Left hindlimb (tissue), 1 donor: ENCODE results near the gene SMARCD2.
"Not testable (repeated sequence)": the region's sequence is repeated elsewhere in the genome, so short reads cannot be mapped to it uniquely, and the experiment has no call there.

ENCODE experiments used
- DNase-seq: peaks from one replicate; pipeline ENCODE4 v3.0.0-alpha.2; 2018

SMARCD2 gene

DNA sequence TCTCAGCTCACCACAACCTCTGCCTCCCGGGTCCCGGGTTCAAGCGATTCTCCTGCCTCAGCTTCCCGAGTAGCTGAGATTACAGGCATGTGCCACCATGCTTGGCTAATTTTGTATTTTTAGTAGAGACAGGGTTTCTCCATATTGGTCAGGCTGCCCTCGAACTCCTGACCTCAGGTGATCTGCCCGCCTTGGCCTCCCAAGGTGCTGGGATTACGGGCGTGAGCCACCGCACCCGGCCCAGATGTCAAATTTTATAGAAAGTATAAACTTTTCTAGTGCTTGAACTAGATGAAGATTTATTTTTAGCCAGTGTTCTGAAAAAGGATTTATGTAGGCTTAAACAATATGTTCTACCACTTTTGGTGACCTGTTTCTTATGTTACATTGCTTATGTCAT, 46.1 kb downstream of the SMARCD2 start:
- not testable (repeated sequence) for DNase-seq

DNA sequence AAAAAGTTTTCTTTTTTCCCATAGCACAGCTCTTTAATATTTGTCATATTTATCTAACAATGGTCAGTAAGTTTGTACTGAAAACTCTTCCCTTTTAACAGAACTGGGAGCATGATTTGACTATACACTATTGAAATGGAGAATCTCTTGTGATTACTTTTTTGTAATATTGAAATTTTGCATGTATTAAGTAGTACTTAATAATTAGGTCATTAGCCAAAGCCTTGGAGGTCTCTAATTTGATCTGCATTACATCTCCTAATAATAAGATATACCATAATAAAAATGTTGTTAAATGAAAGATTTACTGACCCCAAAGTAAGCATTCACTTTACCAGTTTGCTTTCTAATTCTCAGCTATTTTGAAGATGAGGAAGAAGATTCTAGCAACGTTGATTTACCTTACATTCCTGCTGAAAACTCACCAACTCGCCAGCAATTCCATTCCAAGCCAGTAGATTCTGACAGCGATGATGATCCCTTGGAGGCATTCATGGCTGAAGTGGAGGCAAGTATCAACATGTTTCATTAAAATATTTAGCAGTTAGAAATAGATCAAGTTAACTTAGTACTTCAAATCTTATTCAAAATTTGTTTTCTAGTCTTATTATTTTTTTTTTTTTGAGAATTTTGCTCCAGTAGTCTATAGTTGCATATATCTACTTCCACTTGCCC, 50.3 kb downstream of the SMARCD2 start:
- no peak for DNase-seq

DNA sequence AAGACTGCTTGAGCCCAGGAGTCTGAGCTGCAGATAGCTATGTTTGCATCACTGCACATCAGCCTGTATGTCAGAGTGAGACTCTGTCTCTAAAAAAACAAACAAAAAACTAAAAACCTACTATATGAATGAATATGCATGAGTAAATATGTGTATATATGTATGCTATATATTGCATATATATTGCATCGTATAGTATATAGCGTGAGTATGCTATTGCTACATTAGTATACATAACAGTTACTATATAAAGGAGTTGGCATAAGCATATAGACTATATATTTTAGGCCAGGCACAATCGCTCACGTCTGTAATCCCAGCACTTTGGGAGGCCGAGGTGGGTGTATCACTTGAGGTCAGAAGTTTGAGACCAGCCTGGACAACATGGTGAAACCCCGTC, 52.4 kb downstream of the SMARCD2 start:
- DNase-seq = no peak

DNA sequence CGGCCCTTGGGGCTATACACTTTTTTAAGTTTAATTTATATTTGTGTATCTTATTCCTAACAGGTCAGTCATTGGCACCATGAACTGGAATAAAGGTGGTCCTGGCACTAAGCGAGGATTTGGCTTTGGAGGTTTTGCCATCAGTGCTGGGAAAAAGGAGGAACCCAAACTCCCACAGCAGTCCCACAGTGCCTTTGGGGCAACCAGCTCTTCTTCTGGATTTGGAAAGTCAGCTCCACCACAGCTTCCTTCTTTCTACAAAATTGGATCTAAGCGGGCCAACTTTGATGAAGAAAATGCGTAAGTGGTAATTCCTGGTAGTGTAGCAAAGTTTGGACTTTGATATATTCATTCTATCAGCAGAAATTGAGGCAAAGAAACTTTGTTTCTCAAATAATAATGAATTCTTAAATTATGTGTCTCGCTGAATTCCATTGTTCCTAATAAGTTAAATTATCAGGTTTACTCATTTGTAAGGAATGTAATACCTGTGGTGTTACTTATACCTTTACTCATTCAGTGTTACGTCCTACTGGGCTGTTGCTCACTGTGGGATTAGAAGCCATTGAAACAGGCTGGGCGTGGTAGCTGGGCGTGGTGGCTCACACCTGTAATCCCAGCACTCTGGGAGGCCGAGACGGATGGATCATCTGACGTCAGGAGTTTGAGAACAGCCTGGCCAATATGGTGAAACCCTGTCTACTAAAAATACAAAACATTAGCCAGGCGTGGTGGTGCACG, 55.3 kb downstream of the SMARCD2 start:
- no peak for DNase-seq

DNA sequence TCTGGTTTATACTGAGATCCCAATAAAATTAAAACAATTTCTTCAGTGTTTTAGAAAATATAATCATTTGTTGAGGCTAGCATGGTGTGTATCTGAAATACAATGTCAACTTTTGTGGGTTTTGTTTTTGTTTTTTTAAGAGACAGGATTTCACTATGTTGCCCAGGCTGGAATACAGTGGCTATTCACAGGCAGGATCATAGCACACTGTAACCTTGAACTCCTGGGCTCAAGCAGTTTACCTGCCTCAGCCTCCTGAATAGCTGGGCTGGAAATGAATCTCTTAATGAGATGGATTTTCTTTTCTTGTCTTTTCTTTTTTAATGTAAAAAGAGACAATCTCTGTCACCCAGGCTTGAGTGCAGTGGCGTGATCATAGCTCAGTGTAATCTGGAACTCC, 56.4 kb downstream of the SMARCD2 start:
- DNase-seq = no peak

DNA sequence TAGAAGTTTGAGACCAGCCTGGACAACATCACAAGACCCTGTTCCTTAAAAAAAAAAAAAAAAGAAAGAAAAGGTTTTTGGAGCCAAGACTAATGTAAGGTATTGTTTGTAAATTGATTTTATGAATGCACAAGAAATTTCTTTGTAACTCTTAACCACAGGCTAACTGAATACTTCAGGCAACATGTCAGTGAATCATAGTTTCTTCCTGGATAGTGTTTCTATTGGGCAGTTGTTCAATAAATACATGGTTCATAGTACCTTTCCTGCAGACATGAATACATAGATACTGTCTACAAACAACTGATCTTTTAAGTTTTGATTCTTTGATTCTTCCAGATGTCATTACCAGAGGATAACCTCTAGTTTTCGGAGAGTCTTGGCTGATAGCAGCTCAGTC, 56.9 kb downstream of the SMARCD2 start:
- DNase-seq = no peak

DNA sequence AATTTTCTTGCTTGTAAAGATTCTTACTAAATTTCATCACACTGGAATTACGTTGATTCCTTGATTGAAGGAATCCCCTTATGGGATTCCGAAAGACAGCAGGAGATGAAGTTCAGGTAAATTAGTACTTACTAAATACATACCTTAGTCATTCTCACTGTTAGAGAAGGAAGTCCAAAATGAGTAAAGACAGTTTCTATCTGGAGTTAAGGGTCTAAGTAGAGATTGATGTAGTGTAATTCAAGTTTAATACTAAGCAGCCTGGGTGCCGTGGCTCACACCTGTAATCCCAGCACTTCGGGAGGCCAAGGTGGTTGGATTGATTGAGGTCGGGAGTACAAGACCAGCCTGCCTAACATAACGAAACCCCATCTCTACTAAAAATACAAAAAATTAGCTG, 59.0 kb downstream of the SMARCD2 start:
- DNase-seq = no peak
